Measurements from ENCODE around the gene MAN2C1. TPM values are rescaled to one million over a fixed set of nuclear protein-coding genes. Genes with fewer than 3 reads are reported as not detected.

MAN2C1 gene
- total and polyA plus RNA-seq, 2 experiments from 2014 or later, result 53.0 to 110 TPM

GRCh38 chr15:75354454-75354853 is 14.0 kb downstream of the MAN2C1 start:
- WGBS, 2 experiments (ENCODE audit: low coverage in 1 of 2, low lambda C conversion rate in 2 of 2, missing lambda C conversion rate in 2 of 2), result 78 to 81% methylated on average over 7 of the region's 7 CpGs
- in situ Hi-C loops (cut with MboI), result no loop called here
- Histone ChIP-seq H4K20me1 (ENCODE audit: insufficient read depth) (no peaks in the 10 kb centered on the region), H3K4me3 (no peak overlapping the region), H3K4me1 (ENCODE audit: insufficient read depth) (no peaks in the 10 kb centered on the region), H3K9me2 (ENCODE audit: insufficient read depth) (no peaks in the 10 kb centered on the region), H3K27ac (no peak overlapping the region), H3K9me3 (ENCODE audit: low read depth) (no peaks in the 10 kb centered on the region), H3K79me2 (ENCODE audit: insufficient read depth) (no peaks in the 10 kb centered on the region), H2AFZ (no peak overlapping the region), H3K9ac (no peak overlapping the region), H3F3A (ENCODE audit: insufficient read depth) (no peaks in the 10 kb centered on the region), H3K27me3 (replicated peaks; ENCODE audit: insufficient read depth) (no peaks in the 10 kb centered on the region), H3K4me2 (ENCODE audit: unreplicated experiment) (no peak overlapping the region), H3K36me3 (ENCODE audit: low read depth) (no peaks in the 10 kb centered on the region)
- DNase-seq, result no peak
- no peak for TF ChIP-seq EZH2phosphoT487 (IDR thresholded peaks at IDR 0.05; ENCODE audit: insufficient read depth, low read depth)
- TF ChIP-seq EZH2 (IDR thresholded peaks at IDR 0.05; ENCODE audit: insufficient read depth, poor library complexity, severe bottlenecking), result no peak

GRCh38 chr15:75353604-75354003 is 14.8 kb downstream of the MAN2C1 start:
- H3K79me2 ChIP-seq (ENCODE audit: insufficient read depth), result no peaks in the 10 kb centered on the region
- H3K9me3 ChIP-seq (ENCODE audit: low read depth), result no peaks in the 10 kb centered on the region
- DNase-seq, result no peak
- H4K20me1 ChIP-seq (ENCODE audit: insufficient read depth), result no peaks in the 10 kb centered on the region
- H3K27ac ChIP-seq, result no peak overlapping the region
- in situ Hi-C loops (cut with MboI), result no loop called here
- H3K36me3 ChIP-seq (ENCODE audit: low read depth), result no peaks in the 10 kb centered on the region
- H3K4me2 ChIP-seq (ENCODE audit: unreplicated experiment), result no peak overlapping the region
- H3K9me2 ChIP-seq (ENCODE audit: insufficient read depth), result no peaks in the 10 kb centered on the region
- H3K4me3 ChIP-seq, result no peak overlapping the region
- H2AFZ ChIP-seq, result no peak overlapping the region
- no peak overlapping the region for H3K9ac ChIP-seq
- TF ChIP-seq EZH2phosphoT487 (IDR thresholded peaks at IDR 0.05; ENCODE audit: insufficient read depth, low read depth) (no peak), EZH2 (IDR thresholded peaks at IDR 0.05; ENCODE audit: insufficient read depth, poor library complexity, severe bottlenecking) (no peak)
- WGBS, 2 experiments (ENCODE audit: low coverage in 1 of 2, low lambda C conversion rate in 2 of 2, missing lambda C conversion rate in 2 of 2), result 90 to 91% methylated on average over 7 of the region's 7 CpGs
- no peaks in the 10 kb centered on the region for H3F3A ChIP-seq (ENCODE audit: insufficient read depth)
- no peaks in the 10 kb centered on the region for H3K4me1 ChIP-seq (ENCODE audit: insufficient read depth)
- no peaks in the 10 kb centered on the region for H3K27me3 ChIP-seq (replicated peaks; ENCODE audit: insufficient read depth)

- 83% methylated on average over 16 of the region's 16 CpGs for WGBS, 2 experiments (ENCODE audit: low coverage in 1 of 2, low lambda C conversion rate in 2 of 2, missing lambda C conversion rate in 2 of 2)
- H3K27ac ChIP-seq, result no peak overlapping the region
- no peaks in the 10 kb centered on the region for H3K9me3 ChIP-seq (ENCODE audit: low read depth)
- no peak overlapping the region for H3K4me2 ChIP-seq (ENCODE audit: unreplicated experiment)
- in situ Hi-C loops (cut with MboI), result no loop called here
- no peak for DNase-seq
- H3F3A ChIP-seq (ENCODE audit: insufficient read depth), result no peaks in the 10 kb centered on the region
- no peak overlapping the region for H3K4me3 ChIP-seq
- H3K4me1 ChIP-seq (ENCODE audit: insufficient read depth), result no peaks in the 10 kb centered on the region
- H3K79me2 ChIP-seq (ENCODE audit: insufficient read depth), result no peaks in the 10 kb centered on the region
- no peak for TF ChIP-seq EZH2 (IDR thresholded peaks at IDR 0.05; ENCODE audit: insufficient read depth, poor library complexity, severe bottlenecking)
- no peak for TF ChIP-seq EZH2phosphoT487 (IDR thresholded peaks at IDR 0.05; ENCODE audit: insufficient read depth, low read depth)
- no peaks in the 10 kb centered on the region for H3K9me2 ChIP-seq (ENCODE audit: insufficient read depth)
- no peak overlapping the region for H3K9ac ChIP-seq
- H3K27me3 ChIP-seq (replicated peaks; ENCODE audit: insufficient read depth), result no peaks in the 10 kb centered on the region
- no peak overlapping the region for H2AFZ ChIP-seq
- no peaks in the 10 kb centered on the region for H3K36me3 ChIP-seq (ENCODE audit: low read depth)
- H4K20me1 ChIP-seq (ENCODE audit: insufficient read depth), result no peaks in the 10 kb centered on the region
Measured at GRCh38 chr15:75352186-75353080, 16.0 kb downstream of the MAN2C1 start.

- Histone ChIP-seq H3F3A (ENCODE audit: insufficient read depth) (no peaks in the 10 kb centered on the region), H3K4me1 (ENCODE audit: insufficient read depth) (no peaks in the 10 kb centered on the region), H3K79me2 (ENCODE audit: insufficient read depth) (no peaks in the 10 kb centered on the region), H4K20me1 (ENCODE audit: insufficient read depth) (no peaks in the 10 kb centered on the region), H3K27me3 (replicated peaks; ENCODE audit: insufficient read depth) (no peaks in the 10 kb centered on the region), H3K36me3 (ENCODE audit: low read depth) (no peaks in the 10 kb centered on the region), H3K4me2 (ENCODE audit: unreplicated experiment) (no peak overlapping the region), H3K9me2 (ENCODE audit: insufficient read depth) (no peaks in the 10 kb centered on the region), H2AFZ (no peak overlapping the region), H3K9ac (no peak overlapping the region), H3K9me3 (ENCODE audit: low read depth) (no peaks in the 10 kb centered on the region), H3K4me3 (no peak overlapping the region), H3K27ac (no peak overlapping the region)
- DNase-seq, result no peak
- 75 to 79% methylated on average over 7 of the region's 7 CpGs for WGBS, 2 experiments (ENCODE audit: low coverage in 1 of 2, low lambda C conversion rate in 2 of 2, missing lambda C conversion rate in 2 of 2)
- TF ChIP-seq EZH2 (IDR thresholded peaks at IDR 0.05; ENCODE audit: insufficient read depth, poor library complexity, severe bottlenecking) (no peak), EZH2phosphoT487 (IDR thresholded peaks at IDR 0.05; ENCODE audit: insufficient read depth, low read depth) (no peak)
- in situ Hi-C loops (cut with MboI), result no loop called here
Measured at GRCh38 chr15:75350601-75351361, 17.6 kb downstream of the MAN2C1 start.

Measured in GM23248 (cell line).